ENCODE data around the gene GRIK5. TPM values are rescaled to one million over a fixed set of nuclear protein-coding genes. Genes with fewer than 3 reads are reported as not detected.
A peak's percentile ranks its signal among the peaks of the same experiment; 100 is the strongest.

Gene GRIK5
- total RNA-seq, 1 experiment from 2014 or later, result 43.1 TPM

DNA sequence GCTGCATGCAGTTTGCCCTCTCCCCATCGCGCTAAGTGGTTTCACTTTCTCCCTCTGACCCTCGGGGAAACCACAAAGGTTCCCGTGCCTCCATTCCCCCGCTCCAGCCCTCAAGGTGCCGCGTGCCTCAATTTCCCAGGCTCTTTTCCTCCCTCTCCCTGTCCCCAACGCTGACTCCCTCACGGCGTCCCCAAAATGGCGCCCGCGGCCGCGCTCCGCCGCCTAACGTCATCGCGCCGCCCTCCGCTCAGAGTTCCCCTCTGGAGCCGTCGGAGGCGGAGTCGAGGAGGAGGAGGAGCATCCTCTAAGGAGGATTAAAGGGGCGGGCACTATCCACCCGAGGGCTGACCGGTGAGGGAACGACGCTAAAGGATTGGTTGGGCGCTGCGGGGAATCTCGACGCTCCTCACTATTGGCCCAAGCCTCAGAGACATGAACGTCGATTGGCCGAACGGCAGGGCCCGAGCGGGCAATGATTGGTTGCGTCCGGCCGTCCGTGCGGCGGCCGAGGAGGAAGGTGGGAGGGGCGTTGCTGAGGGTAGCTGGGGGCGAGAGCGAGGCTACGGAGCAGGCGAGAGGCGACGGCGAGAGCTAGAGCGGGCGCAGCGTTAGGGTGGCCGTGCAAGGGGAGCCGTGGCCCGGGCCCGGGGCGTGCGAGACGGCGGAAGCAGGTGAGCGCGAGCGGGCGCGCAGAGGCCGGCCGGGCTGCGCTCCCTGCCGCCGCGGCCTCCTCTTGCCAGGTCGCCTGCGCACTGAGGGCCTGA lies 5.8 kb upstream of the GRIK5 start, which contains the start of gene ZNF574:
TSS of gene ZNF574 (plus strand) at position 551 of the 764 bp plus-strand sequence. CDS start 2,441 bp downstream, outside the sequence.
- H3K23ac ChIP-seq (ENCODE audit: insufficient read length, low read depth, low read length), result peak within 1 kb of the TSS; percentile 41
- no peak within 1 kb of the TSS for H2AK5ac ChIP-seq (ENCODE audit: insufficient read length, low read length)
- peak within 1 kb of the TSS; percentile 56 for H4K8ac ChIP-seq (replicated peaks; ENCODE audit: insufficient read length, low read depth, low read length)
- H4K5ac ChIP-seq (ENCODE audit: insufficient read length, low read depth, low read length), result peak within 1 kb of the TSS; percentile 99
- H3K79me1 ChIP-seq (ENCODE audit: insufficient read depth, low read depth, low read length, poor library complexity, severe bottlenecking), result peaks cover 13% of the 10 kb centered on the region
- peak within 1 kb of the TSS; percentile 98 for H3K14ac ChIP-seq (ENCODE audit: insufficient read depth, low read length)
- Mint-ChIP-seq H3K27ac (peak within 1 kb of the TSS; percentile 100), H3K27me3 (ENCODE audit: low read depth) (no peaks in the 10 kb centered on the region; the same call in 1 of the 2 replicates), H3K36me3 (ENCODE audit: insufficient read depth in 1 of 3, low read depth in 3 of 3) (peaks cover 24 to 33% (median 32%) of the 10 kb centered on the region in 3 experiments), H3K4me1 (peaks cover 22 to 40% of the 10 kb centered on the region in 2 experiments), H3K9me3 (no peaks in the 10 kb centered on the region), H3K4me3 (peak within 1 kb of the TSS; percentile 96 to 97)
- TF ChIP-seq, protein P1, sequence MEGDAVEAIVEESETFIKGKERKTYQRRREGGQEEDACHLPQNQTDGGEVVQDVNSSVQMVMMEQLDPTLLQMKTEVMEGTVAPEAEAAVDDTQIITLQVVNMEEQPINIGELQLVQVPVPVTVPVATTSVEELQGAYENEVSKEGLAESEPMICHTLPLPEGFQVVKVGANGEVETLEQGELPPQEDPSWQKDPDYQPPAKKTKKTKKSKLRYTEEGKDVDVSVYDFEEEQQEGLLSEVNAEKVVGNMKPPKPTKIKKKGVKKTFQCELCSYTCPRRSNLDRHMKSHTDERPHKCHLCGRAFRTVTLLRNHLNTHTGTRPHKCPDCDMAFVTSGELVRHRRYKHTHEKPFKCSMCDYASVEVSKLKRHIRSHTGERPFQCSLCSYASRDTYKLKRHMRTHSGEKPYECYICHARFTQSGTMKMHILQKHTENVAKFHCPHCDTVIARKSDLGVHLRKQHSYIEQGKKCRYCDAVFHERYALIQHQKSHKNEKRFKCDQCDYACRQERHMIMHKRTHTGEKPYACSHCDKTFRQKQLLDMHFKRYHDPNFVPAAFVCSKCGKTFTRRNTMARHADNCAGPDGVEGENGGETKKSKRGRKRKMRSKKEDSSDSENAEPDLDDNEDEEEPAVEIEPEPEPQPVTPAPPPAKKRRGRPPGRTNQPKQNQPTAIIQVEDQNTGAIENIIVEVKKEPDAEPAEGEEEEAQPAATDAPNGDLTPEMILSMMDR (conservative IDR thresholded peaks at IDR 0.05), result no peak
- H4K91ac ChIP-seq (ENCODE audit: insufficient read length, low read depth, low read length), result peak within 1 kb of the TSS; percentile 67
- H3K9ac ChIP-seq (ENCODE audit: extremely low read depth, insufficient read length, low read length), result peak within 1 kb of the TSS; percentile 96
- no peak within 1 kb of the TSS for H2BK12ac ChIP-seq (ENCODE audit: insufficient read length, low read depth, low read length)
- peak within 1 kb of the TSS; percentile 73; the same call in 1 of the 2 replicates for H2BK15ac ChIP-seq (ENCODE audit: low read depth, low read length)
- peak within 1 kb of the TSS; percentile 79 for H3K27ac ChIP-seq (ENCODE audit: insufficient read length, low read depth, low read length)
- peak within 1 kb of the TSS; percentile 52 for H2BK120ac ChIP-seq (ENCODE audit: low read depth, low read length, poor library complexity, severe bottlenecking)
- H2BK20ac ChIP-seq (ENCODE audit: low read depth, low read length, poor library complexity, severe bottlenecking), result no peak within 1 kb of the TSS
- peak within 1 kb of the TSS; percentile 69 for H3K4ac ChIP-seq (ENCODE audit: low read depth, low read length)
- H3K9me3 ChIP-seq (ENCODE audit: control insufficient read depth, low read depth, low read length), result no peaks in the 10 kb centered on the region
- H3K4me1 ChIP-seq (ENCODE audit: insufficient read depth, low read length), result no peaks in the 10 kb centered on the region; the same call in 1 of the 2 replicates
- DNase-seq, result peak; percentile 99
- H3K18ac ChIP-seq (ENCODE audit: insufficient read length, low read depth, low read length), result peak within 1 kb of the TSS; percentile 99
- peak within 1 kb of the TSS; percentile 97 for H3K4me2 ChIP-seq (ENCODE audit: insufficient read depth, insufficient read length, low read length)
- H2BK5ac ChIP-seq (ENCODE audit: insufficient read length, low read length), result peak within 1 kb of the TSS; percentile 73
- H3K56ac ChIP-seq (ENCODE audit: insufficient read length, low read depth, low read length), result no peak within 1 kb of the TSS
- WGBS (ENCODE audit: extremely low coverage, insufficient read length, low lambda C conversion rate), result no CpG with 5 or more reads among the region's 80 CpGs
- H3K79me2 ChIP-seq (ENCODE audit: insufficient read depth, low read length), result peaks cover 21% of the 10 kb centered on the region
- peaks cover 11% of the 10 kb centered on the region for H3K23me2 ChIP-seq (ENCODE audit: insufficient read length, low read depth, low read length, poor library complexity, severe bottlenecking)
- peak within 1 kb of the TSS; percentile 41 for H3T11ph ChIP-seq (ENCODE audit: low read length)
- H3K27me3 ChIP-seq (ENCODE audit: insufficient read depth, low read length), result no peaks in the 10 kb centered on the region
- no peaks in the 10 kb centered on the region for H4K20me1 ChIP-seq (ENCODE audit: control insufficient read depth, insufficient read depth, insufficient read length)
- H2AFZ ChIP-seq (ENCODE audit: low read length), result no peak within 1 kb of the TSS

Measured in H9 (cell line).